SK-N-MC (cell line): ENCODE data around the gene LCN15.

Experiments
- EZH2 ChIP-seq: fragments of 200-600 bp; sonication (generic); IDR thresholded peaks from one replicate; pipeline ENCODE4 v1.6.1; 2017; ENCODE audit warnings: antibody characterized with exemption
- POLR2AphosphoS5 ChIP-seq: IDR thresholded peaks from 2 replicates; pipeline ENCODE4 v1.6.1; 2012; ENCODE audit warnings: mild to moderate bottlenecking, low read depth, low read length, borderline replicate concordance

GRCh38 chr9:136726631-136727191 lies 37.6 kb downstream of the LCN15 start:
- TF ChIP-seq EZH2 (no peak), POLR2AphosphoS5 (no peak)
